BLaER1 (cell line): ENCODE measurements around the gene CDK13.

Experiments
- H3K27ac ChIP-seq: shearing (Covaris generic); formaldehyde crosslinking; 2 replicates; pipeline ENCODE4 v1.8.1; 2022
- H3K27me3 ChIP-seq: shearing (Covaris generic); formaldehyde crosslinking; 2 replicates; pipeline ENCODE4 v1.8.1; 2022
- H3K36me3 ChIP-seq: shearing (Covaris generic); formaldehyde crosslinking; 2 replicates; pipeline ENCODE4 v1.8.1; 2022
- H3K4me1 ChIP-seq: shearing (Covaris generic); formaldehyde crosslinking; 2 replicates; pipeline ENCODE4 v1.8.1; 2022
- H3K4me2 ChIP-seq: shearing (Covaris generic); formaldehyde crosslinking; 2 replicates; pipeline ENCODE4 v1.8.1; 2022
- H3K4me3 ChIP-seq: shearing (Covaris generic); formaldehyde crosslinking; 2 replicates; pipeline ENCODE4 v1.8.1; 2022
- H3K9ac ChIP-seq: shearing (Covaris generic); formaldehyde crosslinking; 2 replicates; pipeline ENCODE4 v1.8.1; 2022
- H3K9me3 ChIP-seq: shearing (Covaris generic); formaldehyde crosslinking; 2 replicates; pipeline ENCODE4 v1.8.1; 2022
- H4K20me1 ChIP-seq: shearing (Covaris generic); formaldehyde crosslinking; 2 replicates; pipeline ENCODE4 v1.8.1; 2022
- Cebpa-rat ChIP-seq: shearing (Covaris generic); IDR thresholded peaks from 2 replicates; pipeline ENCODE4 v1.8.1; 2022

Gene CDK13

DNA sequence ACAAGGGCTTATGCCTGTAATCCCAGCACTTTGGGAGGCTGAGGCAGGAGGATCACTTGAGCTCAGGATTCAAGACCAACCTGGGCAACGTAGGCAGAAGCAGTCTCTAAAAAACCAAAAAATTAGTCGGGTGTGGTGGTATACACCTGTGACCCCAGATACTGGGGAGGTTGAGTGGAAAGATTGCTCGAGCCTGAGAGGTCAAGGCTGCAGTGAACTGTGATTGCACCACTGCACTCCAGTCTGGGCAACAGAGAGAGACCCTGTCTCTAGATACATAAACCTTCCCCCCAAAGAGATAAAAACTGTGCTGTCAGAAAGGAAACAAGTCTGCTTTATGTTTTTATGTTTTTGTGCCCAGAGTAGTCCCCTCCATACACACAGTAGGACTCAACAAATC is 27.5 kb upstream of the CDK13 start:
- H3K9me3 ChIP-seq = no peaks in the 10 kb centered on the region
- TF ChIP-seq Cebpa-rat = no peak
- H4K20me1 ChIP-seq = no peaks in the 10 kb centered on the region
- H3K4me2 ChIP-seq = no peak overlapping the region
- H3K4me3 ChIP-seq = no peak overlapping the region
- H3K27me3 ChIP-seq = no peaks in the 10 kb centered on the region
- no peaks in the 10 kb centered on the region for H3K36me3 ChIP-seq
- no peaks in the 10 kb centered on the region for H3K4me1 ChIP-seq
- no peak overlapping the region for H3K27ac ChIP-seq
- no peak overlapping the region for H3K9ac ChIP-seq

DNA sequence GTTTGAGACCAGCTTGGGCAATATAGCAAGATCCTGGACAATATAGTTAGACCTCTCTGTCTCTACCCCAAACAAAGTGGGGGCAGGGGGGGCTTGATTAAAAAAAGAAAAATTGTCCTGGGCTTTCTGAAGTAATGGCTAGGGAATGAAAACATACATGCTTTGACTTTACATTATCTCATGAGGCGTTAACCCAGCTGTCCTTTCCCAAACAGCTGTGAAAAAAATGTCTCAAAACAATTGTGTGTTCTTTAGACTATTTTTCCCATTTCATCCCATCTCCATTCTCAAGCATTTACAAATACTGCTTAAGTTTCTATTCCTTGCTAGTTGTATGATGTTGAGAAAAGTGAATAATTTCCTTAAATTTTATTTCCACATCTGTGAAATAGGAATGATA is 27.0 kb upstream of the CDK13 start:
- Histone ChIP-seq H3K27ac (no peak overlapping the region), H3K27me3 (no peaks in the 10 kb centered on the region), H3K4me2 (no peak overlapping the region), H3K4me3 (no peak overlapping the region), H4K20me1 (no peaks in the 10 kb centered on the region), H3K9ac (no peak overlapping the region), H3K36me3 (no peaks in the 10 kb centered on the region), H3K9me3 (no peaks in the 10 kb centered on the region), H3K4me1 (no peaks in the 10 kb centered on the region)
- TF ChIP-seq Cebpa-rat = no peak

DNA sequence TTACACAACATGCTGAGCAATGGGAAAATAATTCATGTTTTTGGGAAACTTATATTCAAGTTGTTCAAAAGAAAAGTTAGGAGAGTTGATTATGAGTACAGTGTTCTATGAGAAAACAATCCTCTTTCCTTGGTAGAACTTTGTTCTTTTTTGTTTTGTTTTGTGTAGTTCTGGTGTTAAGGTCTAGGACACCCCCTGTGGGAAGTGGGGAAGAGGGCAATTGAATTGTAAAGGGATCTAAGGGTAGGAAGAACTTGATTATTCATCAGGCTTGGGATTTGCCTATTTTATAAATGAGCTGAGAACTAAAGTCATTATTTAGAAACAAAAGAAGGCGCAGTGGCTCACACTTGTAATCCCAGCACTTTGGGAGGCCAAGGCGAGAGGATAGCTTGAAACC is 25.9 kb upstream of the CDK13 start:
- no peak overlapping the region for H3K9ac ChIP-seq

DNA sequence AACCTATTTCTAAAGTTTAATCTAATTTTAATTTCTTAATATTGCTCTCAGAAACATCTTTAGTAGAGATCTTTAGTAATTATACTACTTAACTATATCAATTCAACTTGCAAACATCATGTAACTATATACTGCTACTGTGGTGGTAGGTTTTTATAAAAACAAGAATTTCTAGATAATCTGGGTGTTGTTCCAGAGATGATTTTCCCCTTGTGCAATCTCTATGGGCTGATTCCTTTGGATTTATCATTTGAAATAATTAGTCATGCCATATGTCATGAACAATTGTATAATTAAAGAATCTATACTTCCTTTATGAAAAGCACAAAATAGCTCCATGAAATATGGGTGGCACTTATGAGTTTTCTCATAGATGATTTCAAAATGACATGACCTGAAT is 23.9 kb upstream of the CDK13 start:
- H3K4me1 ChIP-seq = no peaks in the 10 kb centered on the region

More for the DNA sequence above, 25.9 kb upstream of the CDK13 start:
- Histone ChIP-seq H3K4me1 (no peaks in the 10 kb centered on the region), H3K27ac (no peak overlapping the region), H3K27me3 (no peaks in the 10 kb centered on the region), H3K9me3 (no peaks in the 10 kb centered on the region), H3K36me3 (no peaks in the 10 kb centered on the region), H3K4me2 (no peak overlapping the region), H4K20me1 (no peaks in the 10 kb centered on the region), H3K4me3 (no peak overlapping the region)
- no peak for TF ChIP-seq Cebpa-rat

DNA sequence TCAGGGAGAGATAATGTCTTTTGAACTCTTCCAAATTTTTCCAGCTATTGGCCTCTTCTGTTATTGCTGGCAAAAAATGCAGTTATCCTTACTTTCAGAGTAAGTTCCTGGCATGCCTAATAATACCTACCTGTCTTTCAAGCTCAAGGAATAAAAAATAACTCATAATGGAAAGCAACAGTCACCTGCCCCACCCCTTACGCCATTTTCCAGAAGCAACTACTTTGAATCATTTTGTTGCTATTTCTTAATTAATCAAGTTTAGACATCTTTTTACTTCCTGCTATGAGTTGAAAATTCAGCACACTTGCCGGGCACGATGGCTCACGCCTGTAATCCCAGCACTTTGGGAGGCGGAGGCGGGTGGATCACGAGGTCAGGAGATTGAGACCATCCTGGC is 23.0 kb upstream of the CDK13 start:
- Histone ChIP-seq H3K9ac (no peak overlapping the region), H3K27ac (no peak overlapping the region), H3K27me3 (no peaks in the 10 kb centered on the region), H4K20me1 (no peaks in the 10 kb centered on the region), H3K4me3 (no peak overlapping the region), H3K4me1 (no peaks in the 10 kb centered on the region), H3K36me3 (no peaks in the 10 kb centered on the region), H3K4me2 (no peak overlapping the region), H3K9me3 (no peaks in the 10 kb centered on the region)
- TF ChIP-seq Cebpa-rat = no peak

More for the DNA sequence above, 23.9 kb upstream of the CDK13 start:
- Histone ChIP-seq H3K4me2 (no peak overlapping the region), H3K27me3 (no peaks in the 10 kb centered on the region), H3K9me3 (no peaks in the 10 kb centered on the region), H3K27ac (no peak overlapping the region), H3K9ac (no peak overlapping the region), H3K36me3 (no peaks in the 10 kb centered on the region), H3K4me3 (no peak overlapping the region), H4K20me1 (no peaks in the 10 kb centered on the region)
- no peak for TF ChIP-seq Cebpa-rat

DNA sequence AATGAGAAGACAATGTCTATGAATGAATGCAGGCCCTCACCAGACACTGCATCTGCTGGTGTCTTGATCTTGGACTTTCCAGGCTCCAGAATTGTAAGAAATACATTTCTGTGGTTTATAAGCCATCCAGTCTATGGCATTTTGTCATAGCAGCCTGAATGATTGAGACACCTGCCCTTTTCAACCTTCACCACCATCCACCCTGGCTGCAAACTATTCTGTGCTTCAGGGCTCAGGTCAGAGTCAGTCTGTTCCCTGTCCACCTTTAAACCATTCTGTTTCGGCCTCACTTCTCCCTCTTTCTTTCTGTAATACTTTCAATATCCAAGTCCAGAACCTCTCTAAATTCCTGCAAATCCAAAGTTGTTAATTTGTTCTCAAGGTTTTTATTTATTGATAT is 15.9 kb upstream of the CDK13 start:
- H3K4me2 ChIP-seq = no peak overlapping the region
- no peaks in the 10 kb centered on the region for H3K36me3 ChIP-seq
- TF ChIP-seq Cebpa-rat = no peak
- H3K4me3 ChIP-seq = no peak overlapping the region
- no peaks in the 10 kb centered on the region for H3K27me3 ChIP-seq
- no peaks in the 10 kb centered on the region for H3K9me3 ChIP-seq
- H3K27ac ChIP-seq = no peak overlapping the region
- no peak overlapping the region for H3K9ac ChIP-seq
- H3K4me1 ChIP-seq = no peaks in the 10 kb centered on the region
- no peaks in the 10 kb centered on the region for H4K20me1 ChIP-seq

DNA sequence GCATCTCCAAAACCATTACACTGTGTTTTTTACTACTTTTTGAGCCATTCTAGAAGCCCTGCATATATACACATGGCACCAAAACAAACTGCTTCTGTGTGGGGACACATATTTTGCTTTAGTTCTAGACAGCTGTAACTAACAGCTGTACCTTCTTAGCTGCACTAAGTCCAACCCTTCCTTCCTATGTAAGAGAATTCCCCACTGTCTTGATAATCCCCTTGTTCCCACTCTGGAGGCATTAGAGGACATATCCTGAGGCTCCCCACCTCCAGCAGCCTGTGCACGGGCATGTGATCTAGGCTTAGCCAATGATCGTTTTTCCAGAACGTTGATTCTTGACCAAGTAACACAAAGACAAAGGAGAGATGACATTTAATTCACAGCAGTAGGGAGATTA is 13.3 kb upstream of the CDK13 start:
- no peak overlapping the region for H3K9ac ChIP-seq
- no peaks in the 10 kb centered on the region for H3K4me1 ChIP-seq
- H3K4me3 ChIP-seq = no peak overlapping the region
- H3K9me3 ChIP-seq = no peaks in the 10 kb centered on the region
- no peaks in the 10 kb centered on the region for H4K20me1 ChIP-seq
- H3K27me3 ChIP-seq = no peaks in the 10 kb centered on the region
- H3K36me3 ChIP-seq = no peaks in the 10 kb centered on the region
- H3K27ac ChIP-seq = no peak overlapping the region
- H3K4me2 ChIP-seq = no peak overlapping the region
- no peak for TF ChIP-seq Cebpa-rat

DNA sequence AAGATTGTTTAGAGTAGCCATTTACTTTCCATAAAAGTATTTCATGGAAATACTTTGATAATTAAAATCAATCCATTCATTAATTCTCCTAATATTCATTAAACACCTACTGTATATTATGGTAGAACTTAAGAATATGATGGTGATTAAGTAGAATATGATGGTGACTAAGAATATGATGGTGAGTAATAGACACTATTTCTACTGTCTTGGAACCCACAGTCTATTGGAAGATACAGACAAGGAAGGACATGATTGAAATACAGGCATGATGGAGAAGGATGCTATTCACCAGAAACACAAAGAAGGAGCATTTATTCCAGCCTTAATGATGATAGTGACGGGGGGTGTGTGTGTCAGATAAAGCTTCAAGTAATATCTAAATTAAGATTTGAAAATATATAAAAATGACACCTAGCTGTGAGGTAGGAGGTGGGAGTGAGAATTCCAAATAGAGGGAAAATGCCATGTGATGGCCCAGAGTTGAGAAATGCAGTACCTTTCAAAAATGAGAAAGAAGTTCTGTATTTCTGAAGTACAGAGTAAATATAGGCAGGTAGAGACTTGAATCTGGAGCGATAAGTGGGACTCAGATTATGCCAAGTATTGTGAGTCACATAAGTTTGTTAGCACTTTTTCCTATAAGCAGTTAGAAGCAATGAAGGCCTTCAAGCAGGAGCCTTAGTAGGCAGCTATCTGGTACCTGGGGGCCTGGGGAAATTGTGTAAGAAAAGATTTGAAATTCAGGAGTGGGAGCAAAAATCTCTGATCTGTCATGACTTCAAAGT is 12.5 kb upstream of the CDK13 start:
- no peaks in the 10 kb centered on the region for H3K9me3 ChIP-seq
- H3K4me2 ChIP-seq = no peak overlapping the region
- H3K4me3 ChIP-seq = no peak overlapping the region
- no peaks in the 10 kb centered on the region for H3K36me3 ChIP-seq
- no peaks in the 10 kb centered on the region for H4K20me1 ChIP-seq
- TF ChIP-seq Cebpa-rat = no peak
- H3K27me3 ChIP-seq = no peaks in the 10 kb centered on the region
- no peak overlapping the region for H3K27ac ChIP-seq
- no peak overlapping the region for H3K9ac ChIP-seq
- H3K4me1 ChIP-seq = no peaks in the 10 kb centered on the region

DNA sequence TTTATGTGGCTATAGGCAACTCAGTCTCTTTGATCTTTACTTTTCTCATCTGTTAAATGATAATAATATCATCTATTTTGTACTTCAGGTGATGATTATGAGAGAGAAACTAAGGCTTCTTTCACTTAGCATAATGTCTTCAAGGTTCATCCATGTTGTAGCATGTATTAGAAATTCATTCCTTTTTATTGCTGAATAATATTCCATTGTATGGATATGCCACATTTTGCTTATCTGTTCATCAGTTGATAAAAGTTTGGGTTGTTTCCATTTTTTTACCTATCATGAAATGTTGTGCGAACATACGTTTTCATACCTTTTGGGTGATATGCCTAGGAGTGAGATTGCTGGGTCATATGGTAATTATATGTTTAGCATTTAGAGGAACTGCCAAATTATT is 7.2 kb upstream of the CDK13 start:
- Histone ChIP-seq H3K4me1 (peaks cover 10% of the 10 kb centered on the region), H4K20me1 (no peaks in the 10 kb centered on the region), H3K4me2 (no peak overlapping the region), H3K4me3 (no peak overlapping the region), H3K27ac (no peak overlapping the region), H3K27me3 (no peaks in the 10 kb centered on the region), H3K36me3 (no peaks in the 10 kb centered on the region), H3K9ac (no peak overlapping the region), H3K9me3 (peaks cover 5% of the 10 kb centered on the region)
- TF ChIP-seq Cebpa-rat = no peak

DNA sequence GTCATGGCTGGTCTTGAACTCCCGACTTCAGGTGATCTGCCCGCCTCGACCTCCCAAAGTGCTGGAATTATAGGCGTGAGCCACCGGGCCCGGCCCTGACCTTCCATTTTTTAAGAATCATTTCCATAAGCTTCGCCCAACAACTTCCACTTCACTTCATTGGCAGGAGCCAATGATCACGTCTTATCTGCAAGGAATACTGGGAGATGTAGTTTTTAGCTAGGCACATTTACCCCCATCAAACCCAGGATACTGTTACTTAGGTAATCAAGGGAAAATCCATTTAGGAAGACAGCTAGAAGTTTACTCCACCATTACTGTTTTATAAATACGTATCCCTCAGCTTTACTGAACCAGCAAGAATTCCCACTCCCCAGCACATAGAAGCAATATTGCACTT is 3.4 kb upstream of the CDK13 start:
- H3K9me3 ChIP-seq = peaks cover 5% of the 10 kb centered on the region
- no peak overlapping the region for H3K27ac ChIP-seq
- H3K27me3 ChIP-seq = no peaks in the 10 kb centered on the region
- no peak for TF ChIP-seq Cebpa-rat
- H3K9ac ChIP-seq = no peak overlapping the region
- peaks cover 14% of the 10 kb centered on the region for H4K20me1 ChIP-seq
- no peaks in the 10 kb centered on the region for H3K36me3 ChIP-seq
- H3K4me2 ChIP-seq = no peak overlapping the region
- H3K4me3 ChIP-seq = no peak overlapping the region
- H3K4me1 ChIP-seq = peaks cover 19% of the 10 kb centered on the region

DNA sequence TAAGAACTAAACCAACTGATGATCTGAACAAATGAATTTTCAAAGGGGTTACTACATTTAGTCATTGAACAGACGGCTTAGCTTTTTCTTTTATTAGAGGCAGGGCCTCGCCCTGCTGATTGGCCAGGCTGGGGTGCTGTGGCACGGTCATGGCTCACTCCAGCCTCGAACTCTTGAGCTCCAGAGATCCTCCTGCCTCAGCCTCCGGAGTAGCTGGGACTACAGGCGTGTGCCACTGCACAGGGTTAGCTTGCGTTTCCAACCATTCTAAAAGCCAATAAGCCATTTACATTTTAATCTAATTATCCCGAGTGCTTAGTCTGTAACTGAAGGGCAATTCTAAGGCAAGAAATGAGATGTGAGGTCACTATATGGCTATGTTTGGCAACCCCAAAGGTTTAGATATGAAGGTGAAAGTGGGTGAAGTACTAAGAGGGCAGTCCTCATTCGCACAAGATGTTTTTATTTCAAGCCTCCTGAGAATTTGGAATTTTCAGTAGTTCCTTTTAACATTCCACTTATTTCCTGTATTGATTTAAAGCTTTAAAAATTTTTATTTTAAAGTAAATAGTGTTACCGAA is 1.6 kb upstream of the CDK13 start:
- Histone ChIP-seq H3K4me3 (peak overlapping the region; percentile 99), H3K4me1 (peaks cover 21% of the 10 kb centered on the region), H3K36me3 (no peaks in the 10 kb centered on the region), H3K9ac (peak overlapping the region; percentile 97), H3K27me3 (no peaks in the 10 kb centered on the region), H3K4me2 (peak overlapping the region; percentile 87), H4K20me1 (peaks cover 32% of the 10 kb centered on the region), H3K27ac (peak overlapping the region; percentile 99), H3K9me3 (no peaks in the 10 kb centered on the region)
- TF ChIP-seq Cebpa-rat = no peak
